ENCODE results near the gene OXCT2. TPM values are rescaled to one million over a fixed set of nuclear protein-coding genes. Genes with fewer than 3 reads are reported as not detected.

OXCT2 gene
- total and polyA plus RNA-seq, 2 of the 13 experiments (the other 11 are each of a cell fraction or from before 2014, with no cell fraction given), result 0.21 to 0.33 TPM

DNA sequence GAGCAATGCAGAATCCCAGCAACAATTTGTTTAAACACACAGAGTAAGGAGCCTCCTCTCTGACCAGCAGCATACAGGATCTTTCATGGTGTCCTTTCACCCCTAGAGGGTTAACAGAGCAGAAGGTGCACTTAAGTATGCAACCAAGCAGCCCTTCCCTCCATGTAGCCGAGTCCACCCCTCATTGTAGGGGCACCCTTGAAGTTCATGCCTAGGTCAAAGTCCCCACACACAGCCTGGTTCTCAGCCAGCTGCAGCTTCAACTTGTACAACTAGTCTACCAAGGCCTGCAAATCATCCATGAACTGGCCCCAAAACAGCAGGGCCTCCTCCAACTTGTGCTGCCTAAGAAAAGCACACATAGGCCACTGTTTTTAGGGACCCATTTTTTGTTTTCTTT, 24.5 kb upstream of the OXCT2 start:
- H3K9me3 ChIP-seq (ENCODE audit: low read length), result no peaks in the 10 kb centered on the region
- in situ Hi-C loops (cut with HindIII; ENCODE audit: extremely low pct_ligation_motif_present, low pct_unique_long_range_greater_than_20kb) (no loop called here), intact Hi-C loops (cut with micrococcal nuclease; ENCODE audit: unreplicated experiment) (no loop called here)
- no TSS peak for BruUV-seq (replicated peaks)
- H3K4me1 ChIP-seq (ENCODE audit: insufficient read depth, low read length), result peaks cover 20% of the 10 kb centered on the region
- DNase-seq (ENCODE audit: low spot score) (no peak), FAIRE-seq (no peak), ATAC-seq (no peak)
- H3K4me3 ChIP-seq (replicated peaks in 1 of 3; ENCODE audit: insufficient read depth in 1 of 3, low read depth in 2 of 3, low read length in 3 of 3), result no peak overlapping the region
- 0% methylated on average over 1 of the region's 1 CpG for WGBS (ENCODE audit: low lambda C conversion rate)
- no peaks in the 10 kb centered on the region for H3K27me3 ChIP-seq (ENCODE audit: control insufficient read depth in 1 of 2, insufficient read depth in 2 of 2, low read length in 2 of 2)
- H3K4me2 ChIP-seq (ENCODE audit: low read depth, low read length), result no peak overlapping the region
- no peak overlapping the region for H3K9ac ChIP-seq (ENCODE audit: insufficient read depth, low read depth, low read length)
- ChIA-PET POLR2A (no interaction called here), CTCF (ENCODE audit: low intra/inter-chr PET ratio, low total read pairs) (no interaction called here)
- TF ChIP-seq, protein P1, sequence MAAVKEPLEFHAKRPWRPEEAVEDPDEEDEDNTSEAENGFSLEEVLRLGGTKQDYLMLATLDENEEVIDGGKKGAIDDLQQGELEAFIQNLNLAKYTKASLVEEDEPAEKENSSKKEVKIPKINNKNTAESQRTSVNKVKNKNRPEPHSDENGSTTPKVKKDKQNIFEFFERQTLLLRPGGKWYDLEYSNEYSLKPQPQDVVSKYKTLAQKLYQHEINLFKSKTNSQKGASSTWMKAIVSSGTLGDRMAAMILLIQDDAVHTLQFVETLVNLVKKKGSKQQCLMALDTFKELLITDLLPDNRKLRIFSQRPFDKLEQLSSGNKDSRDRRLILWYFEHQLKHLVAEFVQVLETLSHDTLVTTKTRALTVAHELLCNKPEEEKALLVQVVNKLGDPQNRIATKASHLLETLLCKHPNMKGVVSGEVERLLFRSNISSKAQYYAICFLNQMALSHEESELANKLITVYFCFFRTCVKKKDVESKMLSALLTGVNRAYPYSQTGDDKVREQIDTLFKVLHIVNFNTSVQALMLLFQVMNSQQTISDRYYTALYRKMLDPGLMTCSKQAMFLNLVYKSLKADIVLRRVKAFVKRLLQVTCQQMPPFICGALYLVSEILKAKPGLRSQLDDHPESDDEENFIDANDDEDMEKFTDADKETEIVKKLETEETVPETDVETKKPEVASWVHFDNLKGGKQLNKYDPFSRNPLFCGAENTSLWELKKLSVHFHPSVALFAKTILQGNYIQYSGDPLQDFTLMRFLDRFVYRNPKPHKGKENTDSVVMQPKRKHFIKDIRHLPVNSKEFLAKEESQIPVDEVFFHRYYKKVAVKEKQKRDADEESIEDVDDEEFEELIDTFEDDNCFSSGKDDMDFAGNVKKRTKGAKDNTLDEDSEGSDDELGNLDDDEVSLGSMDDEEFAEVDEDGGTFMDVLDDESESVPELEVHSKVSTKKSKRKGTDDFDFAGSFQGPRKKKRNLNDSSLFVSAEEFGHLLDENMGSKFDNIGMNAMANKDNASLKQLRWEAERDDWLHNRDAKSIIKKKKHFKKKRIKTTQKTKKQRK (IDR thresholded peaks at IDR 0.05; ENCODE audit: low read length), result no peak
- TF ChIP-seq AKAP8 (CRISPR knock-in tag; IDR thresholded peaks at IDR 0.05) (no peak), HNRNPL (IDR thresholded peaks at IDR 0.05; ENCODE audit: low read depth, low read length) (no peak)
- no peaks in the 10 kb centered on the region for H3K79me2 ChIP-seq (ENCODE audit: insufficient read depth, low read length)
- H3K27ac ChIP-seq (ENCODE audit: extremely low read length, insufficient read depth, low read length), result no peak overlapping the region
- no peaks in the 10 kb centered on the region for H4K20me1 ChIP-seq (ENCODE audit: insufficient read depth, low read length)
- H2AFZ ChIP-seq (ENCODE audit: low read length), result no peak overlapping the region
- no peaks in the 10 kb centered on the region for H3K36me3 ChIP-seq (replicated peaks in 1 of 2; ENCODE audit: control insufficient read depth in 1 of 2, insufficient read depth in 2 of 2, low read length in 2 of 2)

DNA sequence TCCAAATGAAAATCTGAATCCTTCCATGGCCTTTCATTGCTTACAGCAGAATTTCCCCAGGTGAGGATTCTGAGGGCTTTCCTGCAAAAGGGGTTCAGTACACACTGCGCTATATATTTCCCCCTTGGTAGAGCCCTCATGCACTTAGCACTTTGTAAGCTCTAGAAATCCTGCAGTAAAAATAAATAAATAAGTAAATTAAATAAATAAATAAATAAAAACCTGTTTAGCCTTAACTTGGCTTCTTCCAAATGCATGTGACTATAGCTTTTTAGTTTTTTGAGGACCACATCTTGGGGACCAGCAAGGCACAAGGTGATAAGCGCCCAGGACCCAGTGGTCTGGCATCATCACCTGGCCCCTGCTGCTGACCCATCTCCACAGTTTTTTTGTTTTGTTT, 20.7 kb upstream of the OXCT2 start:
- Histone ChIP-seq H4K20me1 (ENCODE audit: insufficient read depth, low read length) (no peaks in the 10 kb centered on the region), H3K27ac (ENCODE audit: extremely low read length, insufficient read depth, low read length) (no peak overlapping the region), H3K4me3 (replicated peaks in 1 of 3; ENCODE audit: insufficient read depth in 1 of 3, low read depth in 2 of 3, low read length in 3 of 3) (no peak overlapping the region), H3K79me2 (ENCODE audit: insufficient read depth, low read length) (no peaks in the 10 kb centered on the region), H3K4me1 (ENCODE audit: insufficient read depth, low read length) (peaks cover 7% of the 10 kb centered on the region), H3K36me3 (replicated peaks in 1 of 2; ENCODE audit: control insufficient read depth in 1 of 2, insufficient read depth in 2 of 2, low read length in 2 of 2) (no peaks in the 10 kb centered on the region), H3K4me2 (ENCODE audit: low read depth, low read length) (no peak overlapping the region), H2AFZ (ENCODE audit: low read length) (no peak overlapping the region), H3K9me3 (ENCODE audit: low read length) (no peaks in the 10 kb centered on the region), H3K27me3 (ENCODE audit: control insufficient read depth in 1 of 2, insufficient read depth in 2 of 2, low read length in 2 of 2) (peaks cover 0 to 8% of the 10 kb centered on the region in 2 experiments; a peak in 1 of 5 replicates), H3K9ac (ENCODE audit: insufficient read depth, low read depth, low read length) (no peak overlapping the region)
- TF ChIP-seq, protein P2, sequence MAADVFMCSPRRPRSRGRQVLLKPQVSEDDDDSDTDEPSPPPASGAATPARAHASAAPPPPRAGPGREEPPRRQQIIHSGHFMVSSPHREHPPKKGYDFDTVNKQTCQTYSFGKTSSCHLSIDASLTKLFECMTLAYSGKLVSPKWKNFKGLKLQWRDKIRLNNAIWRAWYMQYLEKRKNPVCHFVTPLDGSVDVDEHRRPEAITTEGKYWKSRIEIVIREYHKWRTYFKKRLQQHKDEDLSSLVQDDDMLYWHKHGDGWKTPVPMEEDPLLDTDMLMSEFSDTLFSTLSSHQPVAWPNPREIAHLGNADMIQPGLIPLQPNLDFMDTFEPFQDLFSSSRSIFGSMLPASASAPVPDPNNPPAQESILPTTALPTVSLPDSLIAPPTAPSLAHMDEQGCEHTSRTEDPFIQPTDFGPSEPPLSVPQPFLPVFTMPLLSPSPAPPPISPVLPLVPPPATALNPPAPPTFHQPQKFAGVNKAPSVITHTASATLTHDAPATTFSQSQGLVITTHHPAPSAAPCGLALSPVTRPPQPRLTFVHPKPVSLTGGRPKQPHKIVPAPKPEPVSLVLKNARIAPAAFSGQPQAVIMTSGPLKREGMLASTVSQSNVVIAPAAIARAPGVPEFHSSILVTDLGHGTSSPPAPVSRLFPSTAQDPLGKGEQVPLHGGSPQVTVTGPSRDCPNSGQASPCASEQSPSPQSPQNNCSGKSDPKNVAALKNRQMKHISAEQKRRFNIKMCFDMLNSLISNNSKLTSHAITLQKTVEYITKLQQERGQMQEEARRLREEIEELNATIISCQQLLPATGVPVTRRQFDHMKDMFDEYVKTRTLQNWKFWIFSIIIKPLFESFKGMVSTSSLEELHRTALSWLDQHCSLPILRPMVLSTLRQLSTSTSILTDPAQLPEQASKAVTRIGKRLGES (CRISPR knock-in tag; IDR thresholded peaks at IDR 0.05; ENCODE audit: borderline replicate concordance), result no peak
- no peak for TF ChIP-seq NR2F1 (CRISPR knock-in tag; IDR thresholded peaks at IDR 0.05)
- TF ChIP-seq, protein P3, sequence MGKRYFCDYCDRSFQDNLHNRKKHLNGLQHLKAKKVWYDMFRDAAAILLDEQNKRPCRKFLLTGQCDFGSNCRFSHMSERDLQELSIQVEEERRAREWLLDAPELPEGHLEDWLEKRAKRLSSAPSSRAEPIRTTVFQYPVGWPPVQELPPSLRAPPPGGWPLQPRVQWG (CRISPR knock-in tag; IDR thresholded peaks at IDR 0.05; ENCODE audit: borderline replicate concordance, low read depth), result no peak
- TF ChIP-seq, protein P4, sequence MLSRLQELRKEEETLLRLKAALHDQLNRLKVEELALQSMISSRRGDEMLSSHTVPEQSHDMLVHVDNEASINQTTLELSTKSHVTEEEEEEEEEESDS (CRISPR knock-in tag; IDR thresholded peaks at IDR 0.05; ENCODE audit: borderline replicate concordance), result no peak
- no peak for TF ChIP-seq ZMYM2 (CRISPR knock-in tag; IDR thresholded peaks at IDR 0.05)
- no peak for TF ChIP-seq SRSF9 (IDR thresholded peaks at IDR 0.05; ENCODE audit: borderline replicate concordance, insufficient read depth, low read depth, low read length, poor library complexity, severe bottlenecking)
- no peak for TF ChIP-seq ZNF7 (CRISPR knock-in tag; IDR thresholded peaks at IDR 0.05)
- no peak for TF ChIP-seq YEATS4 (CRISPR knock-in tag; IDR thresholded peaks at IDR 0.05; ENCODE audit: borderline replicate concordance)
- no peak for TF ChIP-seq SAFB2 (CRISPR knock-in tag; IDR thresholded peaks at IDR 0.05; ENCODE audit: borderline replicate concordance, low read depth)
- BruUV-seq (replicated peaks), result no TSS peak
- in situ Hi-C loops (cut with HindIII; ENCODE audit: extremely low pct_ligation_motif_present, low pct_unique_long_range_greater_than_20kb) (no loop called here), intact Hi-C loops (cut with micrococcal nuclease; ENCODE audit: unreplicated experiment) (no loop called here)
- WGBS (ENCODE audit: low lambda C conversion rate), result 77% methylated on average over 2 of the region's 2 CpGs
- DNase-seq (ENCODE audit: low spot score), result no peak
- no peak for ATAC-seq
- ChIA-PET CTCF (ENCODE audit: low intra/inter-chr PET ratio, low total read pairs) (no interaction called here), POLR2A (no interaction called here)
- FAIRE-seq, result no peak
